CD4-positive, alpha-beta T cell treated with Interleukin-4 for 4 hours (primary cell): ENCODE data around the gene PCDHB10.
"Not testable (repeated sequence)": the region's sequence is repeated elsewhere in the genome, so short reads cannot be mapped to it uniquely, and the experiment has no call there.

Source experiments
- DNase-seq: peaks from one replicate; pipeline ENCODE4 v3.0.0-alpha.2; 2020

The PCDHB10 gene

DNA sequence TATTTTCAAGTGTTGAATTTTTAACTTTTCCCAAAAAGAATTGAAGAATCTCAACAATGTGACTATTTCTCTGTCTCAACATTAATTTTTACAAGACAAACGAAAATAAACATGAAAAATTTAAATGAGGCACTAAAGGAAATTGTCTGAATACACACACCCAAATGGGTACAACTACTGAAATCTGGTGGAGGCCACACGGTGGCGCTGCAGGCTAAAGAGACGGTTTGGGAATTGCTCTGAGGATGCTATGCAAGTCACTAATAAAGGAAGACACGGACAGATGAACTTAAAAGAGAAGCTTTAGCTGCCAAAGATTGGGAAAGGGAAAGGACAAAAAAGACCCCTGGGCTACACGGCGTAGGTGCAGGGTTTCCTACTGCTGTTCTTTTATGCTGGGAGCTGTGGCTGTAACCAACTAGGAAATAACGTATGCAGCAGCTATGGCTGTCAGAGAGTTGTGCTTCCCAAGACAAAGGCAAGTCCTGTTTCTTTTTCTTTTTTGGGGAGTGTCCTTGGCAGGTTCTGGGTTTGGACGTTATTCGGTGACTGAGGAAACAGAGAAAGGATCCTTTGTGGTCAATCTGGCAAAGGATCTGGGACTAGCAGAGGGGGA lies at the start of gene PCDHB10:
TSS of gene PCDHB10 (plus strand) at position 244 of the 616 bp plus-strand sequence. CDS start at position 444, 200 bp downstream.
- no peak for DNase-seq

DNA sequence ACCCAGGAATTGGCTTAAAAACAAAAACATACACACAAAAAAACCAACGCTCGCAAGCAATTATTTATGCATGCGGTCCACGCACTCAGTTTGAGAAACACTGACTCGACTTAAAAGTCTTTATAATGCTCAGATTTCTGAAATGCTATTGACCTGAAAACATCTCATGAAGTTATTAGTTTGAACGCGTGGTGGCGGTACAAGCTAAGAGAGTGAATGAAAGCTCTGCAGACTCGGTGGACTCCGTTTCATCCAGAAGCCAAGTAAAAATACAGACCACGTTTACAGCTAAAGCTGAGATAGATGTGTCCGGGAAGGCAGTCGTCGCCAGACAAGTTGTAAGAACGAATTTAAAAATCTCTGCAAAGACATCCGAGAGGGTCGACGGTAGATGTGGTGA lies 42.3 kb upstream of the PCDHB10 start, which contains the start of gene PCDHB6:
TSS of gene PCDHB6 (plus strand) at position 246 of the 400 bp plus-strand sequence. CDS start 201 bp downstream, outside the sequence.
- DNase-seq: no peak

DNA sequence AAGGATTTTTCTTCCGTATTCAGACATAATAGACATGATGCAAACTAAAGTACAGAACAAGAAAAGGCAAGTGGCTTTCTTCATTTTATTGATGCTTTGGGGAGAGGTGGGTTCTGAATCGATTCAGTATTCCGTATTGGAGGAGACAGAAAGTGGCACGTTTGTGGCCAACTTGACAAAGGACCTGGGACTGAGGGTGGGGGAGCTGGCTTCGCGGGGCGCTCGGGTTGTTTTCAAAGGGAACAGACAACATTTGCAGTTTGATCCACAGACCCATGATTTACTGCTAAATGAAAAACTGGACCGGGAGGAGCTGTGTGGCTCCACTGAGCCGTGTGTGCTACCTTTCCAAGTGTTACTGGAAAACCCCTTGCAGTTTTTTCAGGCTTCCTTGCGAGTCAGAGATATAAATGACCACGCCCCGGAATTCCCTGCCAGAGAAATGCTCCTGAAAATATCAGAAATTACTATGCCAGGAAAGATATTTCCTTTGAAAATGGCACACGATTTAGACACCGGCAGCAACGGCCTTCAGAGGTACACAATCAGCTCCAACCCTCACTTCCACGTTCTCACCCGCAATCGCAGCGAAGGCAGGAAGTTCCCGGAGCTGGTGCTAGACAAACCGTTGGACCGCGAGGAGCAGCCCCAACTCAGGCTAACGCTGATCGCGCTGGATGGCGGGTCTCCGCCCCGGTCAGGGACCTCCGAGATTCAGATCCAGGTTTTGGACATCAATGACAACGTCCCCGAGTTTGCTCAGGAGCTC lies 41.7 kb upstream of the PCDHB10 start:
- no peak for DNase-seq

DNA sequence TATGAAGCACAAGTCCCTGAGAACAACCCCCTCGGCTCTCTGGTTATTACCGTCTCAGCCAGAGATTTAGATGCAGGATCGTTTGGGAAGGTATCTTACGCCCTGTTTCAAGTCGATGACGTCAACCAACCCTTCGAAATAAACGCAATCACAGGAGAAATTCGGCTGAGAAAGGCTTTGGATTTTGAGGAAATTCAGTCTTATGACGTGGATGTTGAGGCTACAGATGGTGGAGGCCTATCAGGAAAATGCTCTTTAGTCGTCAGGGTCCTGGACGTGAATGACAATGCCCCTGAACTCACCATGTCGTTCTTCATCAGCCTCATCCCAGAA lies 41.2 kb upstream of the PCDHB10 start:
- DNase-seq: no peak

DNA sequence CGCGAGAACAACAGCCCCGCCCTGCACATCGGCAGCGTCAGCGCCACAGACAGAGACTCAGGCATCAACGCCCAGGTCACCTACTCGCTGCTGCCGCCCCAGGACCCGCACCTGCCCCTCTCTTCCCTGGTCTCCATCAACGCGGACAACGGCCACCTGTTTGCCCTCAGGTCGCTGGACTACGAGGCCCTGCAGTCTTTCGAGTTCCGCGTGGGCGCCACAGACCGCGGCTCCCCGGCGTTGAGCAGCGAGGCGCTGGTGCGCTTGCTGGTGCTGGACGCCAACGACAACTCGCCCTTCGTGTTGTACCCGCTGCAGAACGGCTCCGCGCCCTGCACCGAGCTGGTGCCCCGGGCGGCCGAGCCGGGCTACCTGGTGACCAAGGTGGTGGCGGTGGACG lies 40.5 kb upstream of the PCDHB10 start:
- not testable (repeated sequence) for DNase-seq

DNA sequence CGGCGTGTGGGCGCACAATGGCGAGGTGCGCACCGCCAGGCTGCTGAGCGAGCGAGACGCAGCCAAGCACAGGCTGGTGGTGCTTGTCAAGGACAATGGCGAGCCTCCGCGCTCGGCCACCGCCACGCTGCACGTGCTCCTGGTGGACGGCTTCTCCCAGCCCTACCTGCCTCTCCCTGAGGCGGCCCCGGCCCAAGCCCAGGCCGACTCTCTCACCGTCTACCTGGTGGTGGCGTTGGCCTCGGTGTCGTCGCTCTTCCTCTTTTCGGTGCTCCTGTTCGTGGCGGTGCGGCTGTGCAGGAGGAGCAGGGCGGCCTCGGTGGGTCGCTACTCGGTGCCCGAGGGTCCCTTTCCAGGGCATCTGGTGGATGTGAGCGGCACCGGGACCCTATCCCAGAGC lies 40.1 kb upstream of the PCDHB10 start:
- not testable (repeated sequence) for DNase-seq

DNA sequence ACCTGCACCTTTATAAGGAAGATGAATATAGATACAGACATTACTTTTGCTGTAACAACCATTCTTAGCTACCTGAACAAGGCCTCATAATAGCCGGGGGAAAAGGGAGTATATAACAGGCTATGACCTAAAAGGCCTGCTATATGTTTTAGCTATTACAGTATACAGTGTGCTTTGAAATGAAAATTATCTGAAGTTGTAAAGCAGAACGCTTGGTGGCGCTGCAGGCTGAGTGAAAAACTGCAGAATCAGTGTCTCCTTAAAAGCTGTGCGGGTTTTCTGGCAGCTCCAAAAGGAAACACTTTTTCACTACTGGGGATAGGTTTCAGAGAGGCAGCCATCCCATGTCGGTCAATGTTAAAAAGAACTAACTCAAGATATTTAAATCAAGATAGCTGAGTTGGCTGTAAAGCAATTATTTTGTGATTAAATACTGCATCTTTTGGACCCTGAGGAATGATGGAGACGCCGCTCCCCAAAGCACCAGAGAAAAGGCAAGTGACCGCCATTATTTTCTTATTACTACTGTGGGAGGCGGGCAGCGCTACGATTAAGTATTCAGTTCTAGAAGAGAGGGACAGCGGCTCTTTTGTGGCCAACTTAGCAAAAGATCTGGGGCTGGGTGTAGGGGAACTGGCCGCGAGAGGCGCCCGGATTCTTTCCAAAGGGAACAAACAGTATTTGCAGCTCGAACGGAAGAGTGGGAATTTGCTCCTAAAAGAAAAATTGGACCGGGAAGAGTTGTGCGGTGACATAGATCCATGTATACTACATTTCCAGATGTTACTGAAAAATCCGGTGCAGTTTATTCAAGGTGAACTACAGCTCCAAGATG lies 36.4 kb upstream of the PCDHB10 start:
- no peak for DNase-seq

DNA sequence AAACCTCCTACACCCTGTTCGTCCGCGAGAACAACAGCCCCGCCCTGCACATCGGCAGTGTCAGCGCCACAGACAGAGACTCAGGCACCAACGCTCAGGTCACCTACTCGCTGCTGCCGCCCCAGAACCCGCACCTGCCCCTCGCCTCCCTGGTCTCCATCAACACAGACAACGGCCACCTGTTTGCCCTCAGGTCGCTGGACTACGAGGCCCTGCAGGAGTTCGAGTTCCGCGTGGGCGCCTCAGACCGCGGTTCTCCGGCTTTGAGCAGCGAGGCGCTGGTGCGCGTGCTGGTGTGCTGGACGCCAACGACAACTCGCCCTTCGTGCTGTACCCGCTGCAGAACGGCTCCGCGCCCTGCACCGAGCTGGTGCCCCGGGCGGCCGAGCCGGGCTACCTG lies 34.8 kb upstream of the PCDHB10 start:
- not testable (repeated sequence) for DNase-seq

DNA sequence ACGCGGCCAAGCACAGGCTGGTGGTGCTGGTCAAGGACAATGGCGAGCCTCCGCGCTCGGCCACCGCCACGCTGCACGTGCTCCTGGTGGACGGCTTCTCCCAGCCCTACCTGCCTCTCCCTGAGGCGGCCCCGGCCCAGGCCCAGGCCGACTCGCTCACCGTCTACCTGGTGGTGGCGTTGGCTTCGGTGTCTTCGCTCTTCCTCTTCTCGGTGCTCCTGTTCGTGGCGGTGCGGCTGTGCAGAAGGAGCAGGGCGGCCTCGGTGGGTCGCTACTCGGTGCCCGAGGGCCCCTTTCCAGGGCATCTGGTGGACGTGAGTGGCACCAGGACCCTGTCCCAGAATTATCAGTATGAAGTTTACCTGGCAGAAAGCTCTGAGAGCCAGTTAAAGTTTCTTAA lies 34.3 kb upstream of the PCDHB10 start:
- not testable (repeated sequence) for DNase-seq

DNA sequence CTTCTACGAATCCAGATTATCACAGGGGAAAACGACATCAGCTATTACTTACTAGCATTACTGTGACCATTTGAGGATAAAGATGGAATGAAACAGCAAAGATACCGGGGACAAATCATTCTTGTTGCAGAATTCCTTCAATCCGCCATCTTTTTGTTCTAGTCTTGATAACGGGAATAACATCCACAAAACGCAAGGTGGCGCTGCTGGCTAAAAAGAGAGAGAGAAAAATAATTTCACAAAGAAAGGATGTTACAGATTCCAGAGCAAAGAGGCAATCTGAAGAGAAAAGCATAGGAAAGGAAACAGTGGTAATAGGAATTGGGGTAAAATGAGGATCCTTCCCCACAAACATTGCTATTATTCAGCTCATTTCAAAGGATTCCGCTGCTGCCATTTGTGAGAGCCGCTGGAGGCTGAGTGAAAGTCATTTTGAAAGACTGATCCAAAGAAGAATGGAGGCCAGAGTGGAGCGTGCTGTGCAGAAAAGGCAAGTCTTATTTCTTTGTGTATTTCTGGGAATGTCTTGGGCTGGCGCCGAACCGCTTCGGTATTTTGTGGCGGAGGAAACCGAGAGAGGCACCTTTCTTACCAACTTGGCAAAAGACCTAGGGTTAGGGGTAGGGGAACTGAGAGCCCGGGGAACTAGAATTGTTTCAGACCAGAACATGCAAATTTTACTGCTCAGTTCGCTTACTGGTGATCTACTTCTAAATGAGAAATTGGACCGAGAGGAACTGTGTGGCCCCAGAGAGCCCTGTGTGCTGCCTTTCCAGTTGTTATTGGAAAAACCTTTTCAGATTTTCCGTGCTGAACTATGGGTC lies 19.6 kb upstream of the PCDHB10 start, which contains the start of gene PCDHB7:
TSS of gene PCDHB7 (plus strand) at position 264 of the 824 bp plus-strand sequence. CDS start at position 456, 192 bp downstream.
- DNase-seq: peak; percentile 13

DNA sequence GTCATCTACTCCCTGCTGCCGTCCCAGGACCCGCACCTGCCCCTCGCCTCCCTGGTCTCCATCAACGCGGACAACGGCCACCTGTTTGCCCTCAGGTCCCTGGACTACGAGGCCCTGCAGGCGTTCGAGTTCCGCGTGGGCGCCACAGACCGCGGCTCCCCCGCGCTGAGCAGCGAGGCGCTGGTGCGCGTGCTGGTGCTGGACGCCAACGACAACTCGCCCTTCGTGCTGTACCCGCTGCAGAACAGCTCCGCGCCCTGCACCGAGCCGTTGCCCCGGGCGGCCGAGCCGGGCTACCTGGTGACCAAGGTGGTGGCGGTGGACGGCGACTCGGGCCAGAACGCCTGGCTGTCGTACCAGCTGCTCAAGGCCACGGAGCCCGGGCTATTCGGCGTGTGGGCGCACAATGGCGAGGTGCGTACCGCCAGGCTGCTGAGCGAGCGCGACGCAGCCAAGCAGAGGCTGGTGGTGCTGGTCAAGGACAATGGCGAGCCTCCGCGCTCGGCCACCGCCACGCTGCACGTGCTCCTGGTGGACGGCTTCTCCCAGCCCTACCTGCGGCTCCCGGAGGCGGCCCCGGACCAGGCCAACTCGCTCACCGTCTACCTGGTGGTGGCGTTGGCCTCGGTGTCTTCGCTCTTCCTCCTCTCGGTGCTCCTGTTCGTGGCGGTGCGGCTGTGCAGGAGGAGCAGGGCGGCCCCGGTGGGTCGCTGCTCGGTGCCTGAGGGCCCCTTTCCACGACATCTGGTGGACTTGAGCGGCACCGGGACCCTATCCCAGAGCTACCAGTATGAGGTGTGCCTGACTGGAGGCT lies 17.7 kb upstream of the PCDHB10 start:
- DNase-seq: not testable (repeated sequence)

DNA sequence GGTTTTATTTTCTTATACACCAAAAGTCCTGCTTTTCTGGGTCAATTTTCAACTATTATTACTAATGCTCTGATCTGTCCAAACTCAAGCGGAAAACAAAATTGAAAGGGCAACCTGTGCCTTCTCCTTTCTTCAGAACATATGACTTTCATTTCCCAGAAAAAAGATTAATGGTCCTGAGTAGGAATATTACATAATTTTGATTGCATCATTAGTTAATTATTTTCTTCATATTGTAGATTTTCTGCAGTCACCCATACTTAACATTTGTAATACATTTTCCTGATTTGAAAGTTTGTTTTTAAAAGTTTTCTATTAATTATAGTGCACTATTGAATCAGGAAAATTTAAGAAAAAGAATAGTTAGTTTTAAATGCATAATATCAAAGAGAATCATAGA lies 16.2 kb upstream of the PCDHB10 start:
- DNase-seq: no peak

DNA sequence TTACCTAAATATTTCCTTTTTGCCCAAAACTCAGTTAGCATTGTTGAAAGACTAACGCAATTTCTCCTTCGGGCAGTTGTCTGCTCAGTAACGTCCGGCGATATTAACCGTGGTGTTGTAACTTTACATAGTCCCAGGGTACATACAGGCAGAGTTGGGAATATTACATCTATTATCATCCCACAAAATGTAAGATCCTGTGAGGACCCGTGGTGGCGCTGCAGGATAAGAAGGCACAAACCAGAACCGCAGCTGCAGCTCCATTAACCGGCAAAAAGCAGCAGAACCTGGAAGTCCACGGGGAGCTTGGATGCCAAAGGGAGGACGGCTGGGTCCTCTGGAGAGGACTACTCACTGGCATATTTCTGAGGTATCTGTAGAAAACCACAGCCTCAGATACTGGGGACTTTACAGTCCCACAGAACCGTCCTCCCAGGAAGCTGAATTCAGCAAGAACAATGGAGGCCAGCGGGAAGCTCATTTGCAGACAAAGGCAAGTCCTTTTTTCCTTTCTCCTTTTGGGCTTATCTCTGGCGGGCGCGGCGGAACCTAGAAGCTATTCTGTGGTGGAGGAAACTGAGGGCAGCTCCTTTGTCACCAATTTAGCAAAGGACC lies 14.5 kb upstream of the PCDHB10 start, which contains the start of gene PCDHB8:
TSS of gene PCDHB8 (plus strand) at position 214 of the 615 bp plus-strand sequence. CDS start at position 459, 245 bp downstream.
- DNase-seq: not testable (repeated sequence)

DNA sequence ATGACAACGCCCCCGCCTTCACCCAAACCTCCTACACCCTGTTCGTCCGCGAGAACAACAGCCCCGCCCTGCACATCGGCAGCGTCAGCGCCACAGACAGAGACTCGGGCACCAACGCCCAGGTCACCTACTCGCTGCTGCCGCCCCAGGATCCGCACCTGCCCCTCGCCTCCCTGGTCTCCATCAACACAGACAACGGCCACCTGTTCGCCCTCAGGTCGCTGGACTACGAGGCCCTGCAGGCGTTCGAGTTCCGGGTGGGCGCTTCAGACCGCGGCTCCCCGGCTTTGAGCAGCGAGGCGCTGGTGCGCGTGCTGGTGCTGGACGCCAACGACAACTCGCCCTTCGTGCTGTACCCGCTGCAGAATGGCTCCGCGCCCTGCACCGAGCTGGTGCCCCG lies 12.8 kb upstream of the PCDHB10 start:
- not testable (repeated sequence) for DNase-seq

DNA sequence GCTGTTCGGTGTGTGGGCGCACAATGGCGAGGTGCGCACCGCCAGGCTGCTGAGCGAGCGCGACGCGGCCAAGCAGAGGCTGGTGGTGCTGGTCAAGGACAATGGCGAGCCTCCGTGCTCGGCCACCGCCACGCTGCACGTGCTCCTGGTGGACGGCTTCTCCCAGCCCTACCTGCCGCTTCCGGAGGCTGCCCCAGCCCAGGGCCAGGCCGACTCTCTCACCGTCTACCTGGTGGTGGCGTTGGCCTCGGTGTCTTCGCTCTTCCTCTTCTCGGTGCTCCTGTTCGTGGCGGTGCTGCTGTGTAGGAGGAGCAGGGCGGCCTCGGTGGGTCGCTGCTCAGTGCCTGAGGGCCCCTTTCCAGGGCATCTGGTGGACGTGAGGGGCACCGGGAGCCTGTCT lies 12.3 kb upstream of the PCDHB10 start:
- DNase-seq: not testable (repeated sequence)

DNA sequence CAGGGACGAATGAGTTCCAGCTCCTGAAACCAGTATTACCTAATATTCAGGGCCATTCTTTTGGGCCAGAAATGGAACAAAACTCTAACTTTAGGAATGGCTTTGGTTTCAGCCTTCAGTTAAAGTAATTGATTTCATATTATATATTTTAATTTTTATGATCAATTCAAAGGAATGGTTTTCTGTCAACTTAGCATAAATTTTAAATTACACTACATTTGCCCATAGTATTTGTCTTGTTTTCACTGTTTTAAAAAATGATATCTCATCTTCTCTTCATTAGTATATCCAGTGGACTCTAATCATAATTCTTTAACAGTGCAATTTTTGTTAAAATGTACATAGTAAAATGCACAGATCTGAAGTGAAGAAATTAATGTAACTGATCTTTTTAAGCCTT lies 11.8 kb upstream of the PCDHB10 start:
- no peak for DNase-seq

DNA sequence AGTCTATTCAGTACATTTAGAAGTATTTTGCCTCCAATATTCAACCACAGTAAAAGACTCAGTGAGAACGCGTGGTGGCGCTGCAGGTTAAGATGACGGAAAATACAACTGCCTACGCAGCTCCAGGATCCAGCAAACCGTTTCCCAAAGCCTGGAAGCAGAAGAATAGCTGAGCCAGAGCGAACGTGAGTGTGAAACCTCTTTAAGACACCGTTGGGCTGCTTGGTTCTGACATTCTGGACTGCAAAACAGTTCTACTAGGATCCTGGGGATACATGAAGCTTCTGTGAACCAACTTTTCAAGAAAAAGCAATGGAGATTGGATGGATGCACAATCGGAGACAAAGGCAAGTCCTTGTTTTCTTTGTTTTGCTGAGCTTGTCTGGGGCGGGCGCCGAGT lies 9.9 kb upstream of the PCDHB10 start, which contains the start of gene PCDHB16:
TSS of gene PCDHB16 (plus strand) at position 140 of the 400 bp plus-strand sequence. CDS start at position 313, 173 bp downstream.
- DNase-seq: no peak

DNA sequence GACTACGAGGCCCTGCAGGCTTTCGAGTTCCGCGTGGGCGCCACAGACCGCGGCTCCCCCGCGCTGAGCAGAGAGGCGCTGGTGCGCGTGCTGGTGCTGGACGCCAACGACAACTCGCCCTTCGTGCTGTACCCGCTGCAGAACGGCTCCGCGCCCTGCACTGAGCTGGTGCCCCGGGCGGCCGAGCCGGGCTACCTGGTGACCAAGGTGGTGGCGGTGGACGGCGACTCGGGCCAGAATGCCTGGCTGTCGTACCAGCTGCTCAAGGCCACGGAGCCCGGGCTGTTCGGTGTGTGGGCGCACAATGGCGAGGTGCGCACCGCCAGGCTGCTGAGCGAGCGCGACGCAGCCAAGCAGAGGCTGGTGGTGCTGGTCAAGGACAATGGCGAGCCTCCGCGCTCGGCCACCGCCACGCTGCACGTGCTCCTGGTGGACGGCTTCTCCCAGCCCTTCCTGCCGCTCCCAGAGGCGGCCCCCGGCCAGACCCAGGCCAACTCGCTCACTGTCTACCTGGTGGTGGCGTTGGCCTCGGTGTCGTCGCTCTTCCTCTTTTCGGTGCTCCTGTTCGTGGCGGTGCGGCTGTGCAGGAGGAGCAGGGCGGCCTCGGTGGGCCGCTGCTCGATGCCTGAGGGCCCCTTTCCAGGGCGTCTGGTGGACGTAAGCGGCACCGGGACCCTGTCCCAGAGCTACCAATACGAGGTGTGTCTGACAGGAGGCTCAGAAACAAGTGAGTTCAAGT lies 7.9 kb upstream of the PCDHB10 start:
- not testable (repeated sequence) for DNase-seq

DNA sequence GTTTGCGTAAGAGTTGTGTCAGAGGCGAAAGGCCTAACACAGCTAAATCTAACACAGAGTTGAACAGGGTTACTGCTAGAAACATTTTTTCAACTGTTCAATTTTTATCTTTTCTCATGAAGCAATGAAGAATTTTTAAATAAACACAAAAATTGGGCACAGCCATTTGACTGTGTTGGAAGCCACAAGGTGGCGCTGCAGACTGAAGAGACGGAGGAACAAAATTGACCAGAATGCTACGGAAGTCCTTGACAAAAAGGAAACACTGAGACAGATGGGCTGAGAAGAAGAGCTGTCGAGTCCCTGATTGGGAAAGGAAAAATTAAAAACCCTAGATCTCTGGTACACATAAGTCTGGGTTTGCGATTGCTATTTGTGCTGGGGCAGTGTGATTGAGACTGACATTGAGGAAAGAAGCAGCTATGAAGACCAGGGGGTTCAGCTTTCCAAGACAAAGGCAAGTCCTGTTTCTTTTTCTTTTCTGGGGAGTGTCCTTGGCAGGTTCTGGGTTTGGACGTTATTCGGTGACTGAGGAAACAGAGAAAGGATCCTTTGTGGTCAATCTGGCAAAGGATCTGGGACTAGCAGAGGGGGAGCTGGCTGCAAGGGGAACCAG lies 5.1 kb upstream of the PCDHB10 start, which contains the start of gene PCDHB9:
TSS of gene PCDHB9 (plus strand) at position 265 of the 616 bp plus-strand sequence. CDS start at position 423, 158 bp downstream.
- peak; percentile 19 for DNase-seq
